B cell (primary cell): ENCODE results near the gene SYNGR3. TPM values are rescaled to one million over a fixed set of nuclear protein-coding genes. Genes with fewer than 3 reads are reported as not detected.

Source experiments
- ATAC-seq: fragments of 200-7000 bp; cut with Tn5 transposase; one replicate; pipeline ENCODE4 v1.10.0; 2021; ENCODE audit warnings: low read depth, mild to moderate bottlenecking, moderate number of reproducible peaks, moderate library complexity
- CTCF ChIA-PET: fragments of 350-600 bp; sonication (Branson Sonifier 250); formaldehyde crosslinking; loops from one replicate; lab custom pipeline; 2021; ENCODE audit warnings: antibody characterized with exemption, inconsistent platforms; lab: Charles Lee
- POLR2A ChIA-PET: fragments of 350-600 bp; sonication (Branson Sonifier 250); formaldehyde crosslinking; loops from one replicate; lab custom pipeline; 2021; ENCODE audit warnings: antibody characterized with exemption; lab: Charles Lee
- DNase-seq: peaks from one replicate; pipeline ENCODE4 v3.0.0; 2013
- H2AFZ ChIP-seq: 2 replicates; pipeline ENCODE4 v1.6.1; 2012; ENCODE audit warnings: mild to moderate bottlenecking, low read depth, low read length; ENCODE audit not compliant: insufficient read depth, poor library complexity, severe bottlenecking
- H3K27ac ChIP-seq, 2 donors: 1 replicate in 1 of 2; 2 replicates in 1 of 2; pipeline ENCODE4 v1.5.1; 2012 to 2013; ENCODE audit warnings: low read length in 2 of 2, mild to moderate bottlenecking in 2 of 2, moderate library complexity in 1 of 2
- H3K27me3 ChIP-seq, 4 experiments: fragments of 200-600 bp in 1 of 4; sonication (generic) in 1 of 4; replicated peaks in 1 of 4; 1 replicate in 2 of 4; 2 replicates in 2 of 4; pipeline versions ENCODE4 v1.6.1 to v1.7.0; 2013 to 2016; ENCODE audit warnings: low read length in 3 of 4, mild to moderate bottlenecking in 2 of 4, mixed read lengths in 1 of 4, moderate library complexity in 1 of 4; ENCODE audit not compliant: insufficient read depth in 4 of 4, control insufficient read depth in 3 of 4; ENCODE audit errors: control extremely low read depth in 1 of 4
- H3K36me3 ChIP-seq, 2 experiments: replicated peaks in 1 of 2; 1 replicate in 1 of 2; 2 replicates in 1 of 2; pipeline versions ENCODE4 v1.6.1 to v1.7.1; 2013; ENCODE audit warnings: low read length in 1 of 2; ENCODE audit not compliant: insufficient read depth in 2 of 2, control insufficient read depth in 1 of 2; ENCODE audit errors: control extremely low read depth in 1 of 2, extremely low read depth in 1 of 2
- H3K4me1 ChIP-seq, 2 donors: fragments of 200-600 bp in 1 of 2; sonication (generic) in 1 of 2; 1 replicate in 1 of 2; 2 replicates in 1 of 2; pipeline versions ENCODE4 v1.5.1 to v1.6.1; 2013 to 2017; ENCODE audit warnings: low read length in 2 of 2; ENCODE audit not compliant: control insufficient read depth in 2 of 2, insufficient read depth in 2 of 2
- H3K4me2 ChIP-seq: replicated peaks from 2 replicates; pipeline ENCODE3; 2012; ENCODE audit warnings: mild to moderate bottlenecking, low read depth, low read length; ENCODE audit not compliant: poor library complexity, severe bottlenecking
- H3K4me3 ChIP-seq, 5 experiments: fragments of 200-600 bp in 1 of 5; sonication (generic) in 1 of 5; 1 replicate in 3 of 5; 2 replicates in 2 of 5; pipeline versions ENCODE4 v1.5.1 to v1.7.0; 2011 to 2016; ENCODE audit warnings: low read length in 4 of 5, mild to moderate bottlenecking in 4 of 5, low read depth in 2 of 5, control low read depth in 1 of 5, moderate library complexity in 1 of 5; ENCODE audit not compliant: insufficient read depth in 1 of 5; ENCODE audit errors: control extremely low read depth in 1 of 5, extremely low read depth in 1 of 5
- H3K79me2 ChIP-seq: fragments of 200-600 bp; sonication (generic); one replicate; pipeline ENCODE4 v1.6.0; 2016; ENCODE audit warnings: low read length; ENCODE audit not compliant: control insufficient read depth, insufficient read depth
- H3K9ac ChIP-seq: fragments of 200-600 bp; sonication (generic); 2 replicates; pipeline ENCODE4 v1.6.1; 2017; ENCODE audit warnings: mild to moderate bottlenecking, low read length, moderate library complexity
- H3K9me3 ChIP-seq, 3 donors: one replicate each; pipeline versions ENCODE4 v1.6.1 to v1.7.1; 2013; ENCODE audit warnings: low read length in 2 of 3; ENCODE audit not compliant: control insufficient read depth in 2 of 3, insufficient read depth in 1 of 3; ENCODE audit errors: control extremely low read depth in 1 of 3
- H4K20me1 ChIP-seq: 2 replicates; pipeline ENCODE4 v1.6.0; 2012; ENCODE audit warnings: mild to moderate bottlenecking, low read length; ENCODE audit not compliant: insufficient read depth, control insufficient read depth, poor library complexity, severe bottlenecking
- H3K27ac Mint-ChIP-seq: one replicate; pipeline ENCODE4 v1.8.0; 2021; ENCODE audit warnings: mixed read lengths
- H3K27me3 Mint-ChIP-seq: one replicate; pipeline ENCODE4 v1.8.0; 2021; ENCODE audit warnings: mixed read lengths
- H3K4me1 Mint-ChIP-seq: one replicate; pipeline ENCODE4 v1.8.0; 2021; ENCODE audit warnings: mixed read lengths
- H3K4me3 Mint-ChIP-seq: one replicate; pipeline ENCODE4 v1.8.0; 2021; ENCODE audit warnings: mixed read lengths
- H3K9me3 Mint-ChIP-seq: one replicate; pipeline ENCODE4 v1.8.0; 2022; ENCODE audit warnings: mixed read lengths; ENCODE audit not compliant: insufficient read depth
- CTCF ChIP-seq: fragments of 200-600 bp; IDR thresholded peaks from one replicate; pipeline ENCODE4 v1.8.0; 2022; ENCODE audit warnings: antibody characterized with exemption, mild to moderate bottlenecking
- EZH2 ChIP-seq: IDR thresholded peaks from 2 replicates; pipeline ENCODE4 v1.6.1; 2012; ENCODE audit warnings: borderline replicate concordance, low read depth, mild to moderate bottlenecking, moderate library complexity, low read length; ENCODE audit not compliant: insufficient read depth, poor library complexity, severe bottlenecking
- WGBS: methylation state at CpG from one replicate; pipeline ENCODE4 v1.1.5; 2013; ENCODE audit warnings: missing lambda C conversion rate; ENCODE audit not compliant: insufficient coverage; 5-methylcytosine and 5-hydroxymethylcytosine counted together
- intact Hi-C: fragments of 100-400 bp; cut with micrococcal nuclease; formaldehyde crosslinking; loops from one replicate; pipeline ENCODE4 v1.10.0; 2022
- polyA plus RNA-seq: library from polyadenylated mRNA; depleted of rRNA; stranded (reverse); fragments of >200 nt; gene quantifications from 2 replicates; pipeline ENCODE4 v1.2.3, GENCODE V29; 2012
- total RNA-seq, 2 donors: library from RNA; stranded (reverse); fragments of 120-200 nt in 1 of 2; gene quantifications; 1 replicate in 1 of 2; 2 replicates in 1 of 2; pipeline versions ENCODE4 v1.2.3 to v1.2.4, GENCODE V29; 2013 to 2022

SYNGR3 gene
- total and polyA plus RNA-seq, 2 donors (not counting 1 experiment from before 2014, with no cell fraction given): 19.5 to 19.8 TPM

- 3% methylated on average over 22 of the region's 22 CpGs for WGBS
- peaks cover 40% of the 10 kb centered on the region for H3K79me2 ChIP-seq
- intact Hi-C loops: loop anchor here (1.0 to 5.0 kb wide), 3 partner anchors 8 to 265 kb away; partner anchors contain the start of genes MAPK8IP3 and RPS2
- H3K9me3 Mint-ChIP-seq: no peaks in the 10 kb centered on the region
- TF ChIP-seq EZH2 (no peak), CTCF (no peak)
- H3K27me3 Mint-ChIP-seq: no peaks in the 10 kb centered on the region
- ATAC-seq (no peak), DNase-seq (no peak)
- peak overlapping the region; percentile 97 for H3K4me2 ChIP-seq
- H3K27ac Mint-ChIP-seq: peak overlapping the region; percentile 15
- peaks cover 9 to 19% of the 10 kb centered on the region in 2 donors for H3K4me1 ChIP-seq
- H3K9ac ChIP-seq: peak overlapping the region; percentile 84
- H2AFZ ChIP-seq: peak overlapping the region; percentile 93
- ChIA-PET POLR2A (interaction anchor here (1.1 to 1.8 kb wide), 5 partner anchors 12 to 183 kb away, joined by 4 to 15 read pairs (median 5); partner anchors contain the start of genes FAHD1, GFER, HAGH and NDUFB10), CTCF (no interaction called here)
- peak overlapping the region; percentile 49 to 85 for H3K27ac ChIP-seq
- peak overlapping the region; percentile 86 to 91 (median 87) for H3K4me3 ChIP-seq
- peaks cover 0 to 3% (median 0%) of the 10 kb centered on the region in 3 donors for H3K9me3 ChIP-seq
- H3K4me1 Mint-ChIP-seq: peaks cover 21% of the 10 kb centered on the region
- peaks cover 0 to 31% of the 10 kb centered on the region in 2 experiments for H3K36me3 ChIP-seq
- H3K27me3 ChIP-seq: peaks cover 0 to 14% (median 1%) of the 10 kb centered on the region in 4 experiments
- peaks cover 48% of the 10 kb centered on the region for H4K20me1 ChIP-seq
- peak overlapping the region; percentile 96 for H3K4me3 Mint-ChIP-seq
Measured at GRCh38 chr16:1972490-1972877, 17.3 kb upstream of the SYNGR3 start.

- Histone ChIP-seq H3K9ac (no peak overlapping the region), H2AFZ (no peak overlapping the region), H3K4me3 (no peak overlapping the region), H3K36me3 (peaks cover 0 to 41% of the 10 kb centered on the region in 2 experiments), H3K4me2 (no peak overlapping the region), H3K27ac (no peak overlapping the region), H3K27me3 (peaks cover 0 to 25% (median 1%) of the 10 kb centered on the region in 4 experiments), H3K9me3 (peaks cover 0 to 3% (median 0%) of the 10 kb centered on the region in 3 donors), H3K79me2 (peaks cover 40% of the 10 kb centered on the region), H4K20me1 (peaks cover 48% of the 10 kb centered on the region), H3K4me1 (peaks cover 9 to 19% of the 10 kb centered on the region in 2 donors)
- intact Hi-C loops: loop anchor here (5.0 kb wide), 1 partner anchor 266 kb away; the partner anchor contains the start of gene MAPK8IP3
- Mint-ChIP-seq H3K27ac (no peak overlapping the region), H3K4me3 (peak overlapping the region; percentile 47), H3K4me1 (peaks cover 21% of the 10 kb centered on the region), H3K27me3 (no peaks in the 10 kb centered on the region), H3K9me3 (no peaks in the 10 kb centered on the region)
- POLR2A ChIA-PET: interaction anchor here (1.1 kb wide), 1 partner anchor 9 kb away, joined by 4 read pairs; the partner anchor contains the start of gene RPS2
- no peak for DNase-seq
- CTCF ChIA-PET: interaction anchor here (1.4 kb wide), 1 partner anchor 11 kb away, joined by 4 read pairs; the partner anchor contains the start of gene GFER
- TF ChIP-seq EZH2 (no peak), CTCF (no peak)
- ATAC-seq: no peak
- 97% methylated on average over 13 of the region's 16 CpGs for WGBS
Measured at GRCh38 chr16:1973461-1974156, 16.2 kb upstream of the SYNGR3 start.
